GM19395 (cell line): ENCODE measurements around the gene TSHR.

Experiments used
- ATAC-seq: cut with Tn5 transposase; IDR thresholded peaks from one replicate; pipeline ENCODE4 v1.9.1; 2021; ENCODE audit warnings: mild to moderate bottlenecking, moderate library complexity; ENCODE audit not compliant: unreplicated experiment

The TSHR gene

DNA sequence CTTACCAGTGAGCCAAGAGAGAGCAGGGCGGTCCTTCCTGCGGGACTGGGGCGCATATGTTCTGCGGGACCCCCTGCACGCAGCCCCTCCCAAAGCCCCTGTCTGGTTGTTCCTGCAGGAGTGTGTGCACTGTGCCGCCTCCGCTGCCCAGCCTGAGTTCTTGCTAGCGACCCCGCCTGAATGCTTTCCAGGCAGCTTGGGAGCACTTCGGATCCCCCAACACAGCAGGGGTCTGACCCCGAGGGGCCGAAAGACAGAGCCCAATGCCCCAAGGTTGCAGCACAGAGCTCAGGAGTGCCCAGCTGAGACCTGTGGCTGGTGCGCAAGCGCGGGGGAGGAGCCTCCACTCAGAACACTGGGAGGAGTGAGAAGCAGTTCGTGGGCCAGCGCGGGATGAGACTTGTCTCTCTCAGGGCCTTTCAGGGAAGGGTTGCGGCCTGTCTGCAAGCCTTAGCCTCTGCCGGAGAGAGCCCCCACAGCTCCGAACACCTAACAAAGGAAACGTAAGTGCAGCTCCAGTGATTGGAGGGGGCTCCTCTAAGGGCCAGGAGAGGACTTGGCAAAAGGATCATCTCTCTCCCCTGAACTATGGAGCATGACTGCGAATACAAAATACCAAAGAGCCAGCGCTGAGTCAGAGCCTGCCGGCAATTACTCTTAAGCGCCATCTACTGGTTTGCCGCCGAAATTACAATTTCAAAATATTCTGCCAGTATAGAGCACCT lies 214.8 kb downstream of the TSHR start:
- peak; percentile 95 for ATAC-seq

DNA sequence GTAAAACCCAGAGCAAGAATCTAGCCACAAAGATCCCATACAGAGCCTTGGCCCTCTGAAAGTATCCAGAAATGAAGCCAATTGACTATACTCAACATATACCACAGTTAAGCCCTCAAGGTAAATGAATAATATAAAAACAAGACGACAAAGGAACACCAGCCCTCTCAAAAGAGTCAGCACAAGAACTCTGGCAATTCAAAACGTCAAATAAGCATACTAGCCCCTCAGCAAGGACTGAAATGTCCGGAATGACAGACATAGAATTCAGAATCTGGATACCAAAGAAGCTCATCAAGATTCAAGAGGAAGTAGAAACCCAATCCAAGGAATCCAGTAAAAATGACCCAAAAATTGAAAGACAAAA lies 215.4 kb downstream of the TSHR start:
- no peak for ATAC-seq

- peak; percentile 29 for ATAC-seq
These were observed 216.9 kb downstream of the TSHR start for GRCh38 chr14:81172353-81172752.

DNA sequence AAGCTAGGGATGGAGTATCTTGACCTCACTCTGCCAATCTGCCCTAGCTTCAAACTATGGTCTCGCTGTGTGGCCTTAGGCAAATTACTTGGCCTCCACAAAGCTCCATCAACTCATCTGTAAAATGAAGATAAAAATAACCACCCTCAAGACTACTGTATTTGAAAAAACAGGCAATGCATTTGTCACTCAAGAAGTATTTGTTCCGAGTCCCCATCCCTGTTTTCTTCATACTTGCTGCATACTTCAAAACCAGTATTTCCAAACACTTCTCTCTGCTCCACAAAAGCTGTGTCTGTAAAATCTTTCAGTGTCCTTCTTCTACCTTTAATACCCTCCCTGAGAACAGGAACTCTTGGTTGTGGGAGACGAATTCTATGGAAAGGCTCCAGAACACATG lies 217.5 kb downstream of the TSHR start:
- peak; percentile 14 for ATAC-seq

DNA sequence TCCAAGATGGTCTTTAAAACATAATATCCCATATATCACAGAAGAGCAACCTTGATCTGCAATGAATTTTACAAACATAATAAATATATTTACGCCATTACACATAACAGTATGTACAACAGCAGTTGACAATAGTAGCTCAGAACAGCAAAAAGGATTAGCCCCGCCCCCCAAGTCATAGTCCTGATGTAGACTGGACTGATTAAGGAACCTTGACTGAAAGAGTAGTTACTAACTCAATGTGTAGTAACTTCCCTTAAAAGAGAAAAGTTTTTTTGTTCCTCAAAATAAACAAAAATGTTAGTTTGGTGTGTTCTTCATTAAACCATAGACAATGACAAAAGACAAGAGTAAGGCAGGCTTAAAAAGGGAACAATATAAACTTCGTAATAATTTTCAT lies 220.8 kb downstream of the TSHR start:
- no peak for ATAC-seq

DNA sequence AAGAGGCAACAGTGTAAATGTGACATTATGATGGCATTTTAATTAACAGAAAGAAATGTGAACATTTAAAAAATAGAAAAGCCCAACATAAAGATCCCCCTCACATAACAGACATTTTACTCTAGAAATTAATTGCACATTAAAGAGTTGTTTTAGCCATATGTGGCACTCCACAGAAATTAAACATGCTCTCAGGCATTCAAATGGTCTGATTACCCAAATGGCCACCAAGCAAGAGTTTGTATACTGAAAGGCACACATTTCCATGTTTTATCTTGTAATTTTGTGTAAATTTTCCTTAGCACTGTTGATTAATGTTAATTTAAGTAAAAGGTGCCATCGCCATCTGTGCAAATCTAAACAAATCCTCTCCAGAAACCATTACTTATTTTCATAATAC lies 221.8 kb downstream of the TSHR start:
- no peak for ATAC-seq

GRCh38 chr14:81178063-81178462 lies 222.6 kb downstream of the TSHR start:
- ATAC-seq, result peak; percentile 78

GRCh38 chr14:81179631-81180030 lies 224.2 kb downstream of the TSHR start:
- no peak for ATAC-seq

GRCh38 chr14:81187832-81188522 lies 232.6 kb downstream of the TSHR start:
- ATAC-seq, result peak; percentile 85

DNA sequence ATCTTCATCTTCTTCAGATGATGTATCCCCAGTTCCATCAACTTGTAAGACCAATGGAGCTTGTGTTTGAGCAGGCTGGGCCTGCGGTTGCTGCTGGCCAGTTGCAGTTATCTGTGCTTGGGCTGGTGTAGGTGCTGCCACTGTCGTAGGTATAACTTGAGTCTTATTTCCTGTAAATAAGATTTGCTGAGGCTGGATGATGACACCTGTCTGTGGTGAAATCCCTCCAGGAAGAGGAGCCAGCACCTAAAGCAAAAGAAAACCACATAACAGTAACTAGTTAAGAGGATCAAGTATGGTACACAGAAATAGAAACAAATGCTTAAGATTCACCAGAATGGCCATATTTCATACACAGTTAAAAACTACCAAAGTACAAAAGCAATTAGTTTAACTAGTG lies 237.2 kb downstream of the TSHR start:
- no peak for ATAC-seq

DNA sequence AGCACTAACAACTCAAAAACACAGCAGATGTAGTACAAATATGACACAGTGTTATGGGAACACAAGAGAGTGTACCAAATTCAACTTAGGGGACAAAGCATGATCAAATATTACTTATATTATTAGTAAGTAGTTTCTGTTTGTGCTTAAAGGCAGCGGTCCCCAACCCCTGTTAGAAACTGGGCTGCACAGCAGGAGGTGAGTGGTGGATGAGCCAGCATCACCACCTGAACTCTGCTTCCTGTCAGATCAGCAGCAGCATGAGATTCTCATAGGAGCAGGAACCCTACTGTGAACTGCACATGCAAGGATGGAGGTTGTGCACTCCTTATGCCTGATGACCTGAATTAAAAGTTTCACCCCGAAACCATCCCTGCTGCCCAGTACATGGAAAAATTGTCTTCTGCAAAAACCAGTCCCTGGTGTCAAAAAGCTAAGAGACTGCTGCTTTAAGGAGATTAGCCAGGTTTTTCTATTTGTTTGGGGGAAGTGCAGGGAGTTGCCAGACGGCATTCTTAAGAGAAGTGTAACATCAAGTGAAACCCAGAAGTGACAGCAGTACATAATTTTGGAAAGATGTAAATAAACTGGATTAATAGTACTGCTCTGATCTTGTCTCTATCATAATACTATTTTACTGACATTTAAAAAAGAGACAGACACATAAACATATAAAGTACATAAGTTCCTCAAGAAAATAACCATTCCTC lies 238.7 kb downstream of the TSHR start:
- ATAC-seq, result peak; percentile 81
